NCI-H1092 treated with DMSO at 0.1 percent for 48 hours (cell line): ENCODE results near the gene TGM4.
"Not testable (repeated sequence)": the region's sequence is repeated elsewhere in the genome, so short reads cannot be mapped to it uniquely, and the experiment has no call there.

ENCODE experiments used
- DNase-seq: peaks from one replicate; lab custom pipeline; 2025; lab: John Stamatoyannopoulos, UW

Gene TGM4

GRCh38 chr3:44874308-44874707 is at the start of gene TGM4:
TGM4 (plus strand) TSS chr3:44874608; CDS start chr3:44874679, 71 bp downstream.
- DNase-seq: no peak

GRCh38 chr3:44825264-44825925 is 49.0 kb upstream of the TGM4 start:
- DNase-seq: no peak

GRCh38 chr3:44827196-44827595 is 47.2 kb upstream of the TGM4 start:
- no peak for DNase-seq

- no peak for DNase-seq
Measured at GRCh38 chr3:44831232-44831631, 43.2 kb upstream of the TGM4 start.

- DNase-seq: no peak
Measured at GRCh38 chr3:44832032-44832431, 42.4 kb upstream of the TGM4 start.

- no peak for DNase-seq
Measured at GRCh38 chr3:44832965-44833364, 41.4 kb upstream of the TGM4 start.

GRCh38 chr3:44833394-44833793 is 41.0 kb upstream of the TGM4 start:
- DNase-seq: no peak

GRCh38 chr3:44835684-44836083 is 38.7 kb upstream of the TGM4 start:
- DNase-seq: no peak

GRCh38 chr3:44842376-44842775 is 32.0 kb upstream of the TGM4 start:
- no peak for DNase-seq

- no peak for DNase-seq
Measured at GRCh38 chr3:44845528-44846520, 28.6 kb upstream of the TGM4 start.

GRCh38 chr3:44848634-44849033 is 25.8 kb upstream of the TGM4 start:
- no peak for DNase-seq

- DNase-seq: not testable (repeated sequence)
Measured at GRCh38 chr3:44856663-44857062, 17.7 kb upstream of the TGM4 start.

- DNase-seq: no peak
Measured at GRCh38 chr3:44860117-44860516, 14.3 kb upstream of the TGM4 start.

GRCh38 chr3:44861412-44862225 is 12.8 kb upstream of the TGM4 start, which contains the start of gene TMEM42:
TMEM42 (plus strand) TSS chr3:44861912; CDS start chr3:44861925, 13 bp downstream.
- peak; percentile 87 for DNase-seq

- no peak for DNase-seq
Measured at GRCh38 chr3:44862226-44862637, 12.2 kb upstream of the TGM4 start.

- peak; percentile 66 for DNase-seq
Measured at GRCh38 chr3:44865272-44866035, 9.0 kb upstream of the TGM4 start.

- DNase-seq: no peak
Measured at GRCh38 chr3:44867421-44868111, 6.8 kb upstream of the TGM4 start.

GRCh38 chr3:44870375-44871061 is 3.9 kb upstream of the TGM4 start:
- peak; percentile 88 for DNase-seq

GRCh38 chr3:44875596-44875995 is 1.2 kb downstream of the TGM4 start:
- DNase-seq: no peak

- no peak for DNase-seq
Measured at GRCh38 chr3:44877333-44877732, 2.9 kb downstream of the TGM4 start.
